ENCODE results near the gene ARID4A.

ARID4A gene

DNA sequence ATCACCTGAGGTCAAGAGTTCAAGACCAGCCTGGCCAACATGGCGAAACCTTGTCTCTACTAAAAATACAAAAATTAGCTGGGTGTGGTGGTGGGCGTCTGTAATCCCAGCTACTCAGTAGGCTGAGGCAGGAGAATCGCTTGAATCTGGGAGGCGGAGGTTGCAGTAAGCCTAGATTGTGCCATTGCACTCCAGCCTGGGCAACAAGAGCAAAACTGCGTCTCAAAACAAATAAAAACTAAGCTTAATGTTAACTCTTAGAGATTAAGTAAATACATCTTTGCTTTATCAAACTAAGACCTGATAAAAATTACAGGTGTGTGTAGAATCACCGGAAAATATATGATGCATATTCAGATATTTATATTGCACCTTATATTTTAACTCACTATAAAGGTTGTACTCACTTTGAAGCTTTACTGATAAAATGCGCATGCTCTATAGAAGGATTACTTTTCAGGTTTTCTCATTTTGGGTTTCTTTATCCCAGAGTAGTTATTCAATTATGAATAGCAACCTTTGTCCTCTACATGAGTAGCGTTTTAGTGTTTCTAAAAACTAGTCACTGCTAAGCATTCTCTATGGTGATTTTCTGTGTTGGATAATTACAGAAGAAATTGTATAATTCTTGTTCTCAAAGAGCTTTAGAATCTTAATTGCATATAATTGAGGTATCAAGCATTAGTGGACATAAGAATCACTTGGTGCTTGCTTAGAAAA lies 9.4 kb downstream of the ARID4A start:
- Histone ChIP-seq H3K27ac (no peak overlapping the region), H3K27me3 (ENCODE audit: insufficient read depth, low read depth, severe bottlenecking) (no peaks in the 10 kb centered on the region), H3K9me3 (ENCODE audit: severe bottlenecking) (no peaks in the 10 kb centered on the region), H3K36me3 (peaks cover 14% of the 10 kb centered on the region; the same call in 1 of the 2 replicates), H3K4me3 (ENCODE audit: low read depth, low read length) (no peak overlapping the region)
- TF ChIP-seq, protein P1, sequence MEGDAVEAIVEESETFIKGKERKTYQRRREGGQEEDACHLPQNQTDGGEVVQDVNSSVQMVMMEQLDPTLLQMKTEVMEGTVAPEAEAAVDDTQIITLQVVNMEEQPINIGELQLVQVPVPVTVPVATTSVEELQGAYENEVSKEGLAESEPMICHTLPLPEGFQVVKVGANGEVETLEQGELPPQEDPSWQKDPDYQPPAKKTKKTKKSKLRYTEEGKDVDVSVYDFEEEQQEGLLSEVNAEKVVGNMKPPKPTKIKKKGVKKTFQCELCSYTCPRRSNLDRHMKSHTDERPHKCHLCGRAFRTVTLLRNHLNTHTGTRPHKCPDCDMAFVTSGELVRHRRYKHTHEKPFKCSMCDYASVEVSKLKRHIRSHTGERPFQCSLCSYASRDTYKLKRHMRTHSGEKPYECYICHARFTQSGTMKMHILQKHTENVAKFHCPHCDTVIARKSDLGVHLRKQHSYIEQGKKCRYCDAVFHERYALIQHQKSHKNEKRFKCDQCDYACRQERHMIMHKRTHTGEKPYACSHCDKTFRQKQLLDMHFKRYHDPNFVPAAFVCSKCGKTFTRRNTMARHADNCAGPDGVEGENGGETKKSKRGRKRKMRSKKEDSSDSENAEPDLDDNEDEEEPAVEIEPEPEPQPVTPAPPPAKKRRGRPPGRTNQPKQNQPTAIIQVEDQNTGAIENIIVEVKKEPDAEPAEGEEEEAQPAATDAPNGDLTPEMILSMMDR (IDR thresholded peaks at IDR 0.05; ENCODE audit: low read depth, low read length) = no peak
- no peak for DNase-seq

DNA sequence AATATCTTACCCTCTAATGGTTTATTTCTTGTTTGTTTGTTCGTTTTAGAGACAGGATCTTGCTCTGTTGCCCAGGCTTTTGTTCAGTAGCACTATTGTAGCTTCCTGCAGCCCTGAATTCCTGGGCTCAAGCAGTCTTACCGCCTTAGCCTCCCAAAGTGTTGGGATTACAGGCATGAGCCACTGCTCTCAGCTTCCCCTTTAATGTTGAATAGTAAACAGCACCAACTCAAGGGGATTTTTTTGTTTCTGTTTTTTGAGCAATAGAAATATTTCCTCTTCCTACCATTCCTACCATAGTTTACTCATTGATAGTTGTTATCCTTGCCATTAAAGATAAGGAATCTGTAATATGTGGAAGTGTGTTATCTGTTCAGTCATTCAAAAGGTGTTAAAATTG lies 10.7 kb downstream of the ARID4A start:
- Histone ChIP-seq H3K4me3 (ENCODE audit: low read depth, low read length) (no peak overlapping the region), H3K9me3 (ENCODE audit: severe bottlenecking) (no peaks in the 10 kb centered on the region), H3K36me3 (peaks cover 13% of the 10 kb centered on the region; the same call in 1 of the 2 replicates), H3K27ac (no peak overlapping the region), H3K27me3 (ENCODE audit: insufficient read depth, low read depth, severe bottlenecking) (no peaks in the 10 kb centered on the region)
- TF ChIP-seq, protein P1 (IDR thresholded peaks at IDR 0.05; ENCODE audit: low read depth, low read length) = no peak
- no peak for DNase-seq

DNA sequence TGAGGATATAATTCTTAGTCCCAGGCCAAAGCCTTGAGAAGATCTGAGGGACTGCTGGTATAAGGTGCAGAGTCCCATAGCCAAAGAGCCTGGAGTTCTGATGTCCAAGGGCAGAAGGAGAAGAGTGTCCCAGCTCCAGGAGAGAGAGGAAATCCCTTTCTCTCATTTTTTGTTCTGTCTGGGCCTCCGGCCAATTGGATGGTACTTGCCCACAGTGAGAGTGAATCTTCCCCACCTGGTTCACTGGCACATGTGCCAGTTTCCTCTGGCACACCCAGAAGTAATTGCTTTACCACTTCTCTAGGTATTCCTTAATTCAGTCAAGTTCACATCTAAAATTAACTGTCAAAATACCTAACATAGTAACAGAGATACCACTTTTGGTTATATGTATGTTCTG lies 15.3 kb downstream of the ARID4A start:
- TF ChIP-seq, protein P1 (IDR thresholded peaks at IDR 0.05; ENCODE audit: low read depth, low read length) = no peak
- peaks cover 6% of the 10 kb centered on the region for H3K36me3 ChIP-seq
- no peak for DNase-seq
- no peaks in the 10 kb centered on the region for H3K27me3 ChIP-seq (ENCODE audit: insufficient read depth, low read depth, severe bottlenecking)
- H3K4me3 ChIP-seq (ENCODE audit: low read depth, low read length) = no peak overlapping the region
- no peak overlapping the region for H3K27ac ChIP-seq
- no peaks in the 10 kb centered on the region for H3K9me3 ChIP-seq (ENCODE audit: severe bottlenecking)

DNA sequence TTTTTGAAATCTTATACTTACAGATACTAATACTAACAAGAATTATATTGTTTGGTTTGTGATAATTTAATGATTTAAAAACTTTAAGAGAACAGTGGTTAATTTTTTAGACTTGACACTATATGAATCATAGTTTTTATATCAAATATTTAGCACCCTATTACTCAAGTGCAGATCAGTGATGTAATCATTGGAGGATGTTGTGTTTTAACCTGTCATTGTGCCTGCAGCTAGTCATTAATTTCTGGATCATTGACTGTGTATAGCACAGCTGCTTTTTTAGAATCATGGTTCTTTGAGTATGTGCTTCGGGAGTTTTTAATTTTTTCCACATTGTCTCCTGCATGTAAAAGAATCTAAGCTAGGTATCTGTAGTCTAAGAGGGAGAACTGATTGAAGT lies 17.3 kb downstream of the ARID4A start:
- Histone ChIP-seq H3K36me3 (peaks cover 13% of the 10 kb centered on the region), H3K4me3 (ENCODE audit: low read depth, low read length) (no peak overlapping the region), H3K9me3 (ENCODE audit: severe bottlenecking) (no peaks in the 10 kb centered on the region), H3K27me3 (ENCODE audit: insufficient read depth, low read depth, severe bottlenecking) (no peaks in the 10 kb centered on the region), H3K27ac (no peak overlapping the region)
- TF ChIP-seq, protein P1 (IDR thresholded peaks at IDR 0.05; ENCODE audit: low read depth, low read length) = no peak
- DNase-seq = no peak

DNA sequence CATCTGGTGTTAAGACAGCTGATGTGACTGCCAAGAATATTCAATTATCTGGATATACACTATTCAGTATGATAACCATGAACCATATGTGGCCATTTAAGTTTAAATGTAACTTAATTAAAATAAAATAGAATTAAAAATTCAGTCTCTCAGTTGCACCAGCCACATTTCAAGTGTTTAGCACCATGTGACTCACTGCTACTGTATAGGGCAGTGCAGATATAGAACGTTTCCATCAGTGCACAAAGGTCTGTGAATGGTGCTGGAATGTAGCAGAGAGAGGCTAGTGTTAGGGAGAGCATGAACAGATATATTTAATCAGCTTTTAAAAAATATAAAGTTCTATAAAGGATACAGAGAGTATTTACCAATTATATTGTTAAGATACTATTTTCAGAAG lies 28.7 kb downstream of the ARID4A start:
- Histone ChIP-seq H3K36me3 (peaks cover 68% of the 10 kb centered on the region), H3K4me3 (ENCODE audit: low read depth, low read length) (no peak overlapping the region), H3K27me3 (ENCODE audit: insufficient read depth, low read depth, severe bottlenecking) (no peaks in the 10 kb centered on the region), H3K27ac (no peak overlapping the region), H3K9me3 (ENCODE audit: severe bottlenecking) (peaks cover 4% of the 10 kb centered on the region)
- TF ChIP-seq, protein P1 (IDR thresholded peaks at IDR 0.05; ENCODE audit: low read depth, low read length) = no peak
- DNase-seq = no peak

DNA sequence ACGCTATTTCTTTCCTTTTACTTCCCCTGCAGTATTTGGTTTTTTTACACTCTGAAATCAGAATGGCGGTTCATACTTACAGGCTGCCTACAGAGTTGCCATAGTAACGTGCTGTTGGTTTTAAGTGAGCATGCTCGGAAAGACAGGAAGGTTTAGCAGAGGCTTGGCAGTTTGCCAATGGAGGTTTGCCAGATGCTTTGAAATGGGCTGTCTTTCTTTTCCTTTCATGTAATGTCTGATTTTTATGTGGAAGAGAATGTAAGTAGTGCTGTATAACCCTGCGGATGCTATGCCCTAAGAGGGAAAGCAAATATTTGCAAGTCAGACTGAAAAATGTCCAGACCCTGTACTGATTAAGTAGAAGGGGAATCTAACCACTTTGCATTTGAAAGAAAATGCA lies 32.8 kb downstream of the ARID4A start:
- TF ChIP-seq, protein P1 (IDR thresholded peaks at IDR 0.05; ENCODE audit: low read depth, low read length) = no peak
- DNase-seq = peak; percentile 36
- peaks cover 40% of the 10 kb centered on the region for H3K36me3 ChIP-seq
- no peak overlapping the region for H3K4me3 ChIP-seq (ENCODE audit: low read depth, low read length)
- H3K27me3 ChIP-seq (ENCODE audit: insufficient read depth, low read depth, severe bottlenecking) = no peaks in the 10 kb centered on the region
- no peak overlapping the region for H3K27ac ChIP-seq
- H3K9me3 ChIP-seq (ENCODE audit: severe bottlenecking) = no peaks in the 10 kb centered on the region

All from WERI-Rb-1 (cell line).